T-helper 2 cell (primary cell): Measurements from ENCODE around the gene RPAP3.

Experiments used
- DNase-seq, 5 experiments: peaks; one replicate each; pipeline versions ENCODE4 v3.0.0 to v3.0.0-alpha.2; 2012 to 2022

Gene RPAP3

DNA sequence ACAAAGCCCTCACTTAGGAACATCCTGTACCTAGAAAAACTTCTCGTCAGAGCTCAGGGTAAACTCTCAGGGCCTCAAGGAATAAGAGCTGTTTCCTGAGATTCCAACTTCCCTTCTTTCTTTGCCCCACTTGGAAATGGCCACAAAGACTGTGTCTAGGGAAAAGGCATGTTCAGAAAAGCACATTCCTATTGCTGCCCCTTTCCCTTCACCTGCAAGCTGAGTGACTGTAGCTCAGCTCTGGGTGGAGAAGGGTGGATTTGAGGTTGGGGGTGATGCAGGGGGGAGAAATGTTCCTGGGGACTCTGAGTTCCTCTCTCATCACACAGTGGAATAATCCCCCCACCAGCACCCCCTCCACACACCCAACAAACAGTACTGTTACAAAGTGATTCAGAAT is 12.7 kb upstream of the RPAP3 start:
- no peak for DNase-seq

DNA sequence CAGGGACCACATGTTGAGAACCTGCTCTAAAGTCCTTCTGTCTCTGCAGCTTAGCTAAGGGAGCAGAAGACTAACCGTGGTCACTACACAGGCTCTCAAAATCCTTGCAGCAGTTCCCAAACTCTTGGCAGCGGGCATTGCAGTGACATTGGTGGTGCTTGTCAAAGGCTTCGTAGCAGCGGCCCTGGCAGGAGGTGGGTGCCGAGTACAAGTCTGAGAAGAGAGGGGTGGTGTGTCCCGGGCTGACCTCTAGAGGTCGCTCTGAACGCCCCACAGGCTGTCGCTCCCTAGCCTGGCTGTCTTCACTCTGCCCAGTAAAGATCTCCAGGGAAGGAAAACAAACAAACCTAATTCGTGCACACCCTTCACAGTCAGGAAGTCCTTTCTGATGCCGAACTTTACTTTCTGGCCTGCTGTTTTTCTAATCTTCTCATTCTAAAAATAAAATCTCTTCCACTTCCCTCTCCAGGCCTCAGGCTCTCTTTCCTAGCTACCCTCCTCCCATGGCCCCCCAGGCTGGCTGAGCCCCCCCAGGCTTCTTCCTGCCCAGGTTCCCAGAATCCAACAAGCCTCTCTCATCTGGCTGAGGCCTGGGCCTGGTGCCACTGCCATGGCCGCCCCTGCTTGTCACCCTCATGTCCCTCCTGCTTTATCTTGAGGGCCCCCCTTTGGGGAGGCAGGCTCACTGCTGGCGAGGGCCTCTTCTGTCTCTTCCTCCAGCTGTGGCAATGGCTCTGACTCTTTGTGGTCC is 11.8 kb upstream of the RPAP3 start:
- DNase-seq, result peak in 3 of 5 experiments; percentile 13 to 67 (median 35)

DNA sequence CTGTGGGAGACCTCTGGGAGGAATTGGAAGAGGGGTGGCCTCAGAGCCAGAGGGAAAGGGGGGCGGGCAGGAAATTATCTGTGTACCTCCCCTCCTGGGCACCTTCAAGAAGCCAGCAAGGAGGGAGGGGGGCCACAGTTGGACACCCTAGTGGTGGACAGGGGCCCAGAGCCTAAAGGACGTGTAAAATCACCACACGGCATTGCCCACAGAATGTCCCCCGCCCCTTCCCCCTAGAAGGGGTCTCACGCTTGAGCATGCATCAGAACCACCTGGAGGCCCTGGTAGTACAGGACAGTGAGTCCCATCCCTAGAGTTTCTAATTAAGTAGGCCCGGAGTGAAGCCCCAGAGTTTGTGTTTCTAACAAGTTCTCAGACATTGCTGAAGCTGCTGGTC is 11.2 kb upstream of the RPAP3 start:
- no peak for DNase-seq

DNA sequence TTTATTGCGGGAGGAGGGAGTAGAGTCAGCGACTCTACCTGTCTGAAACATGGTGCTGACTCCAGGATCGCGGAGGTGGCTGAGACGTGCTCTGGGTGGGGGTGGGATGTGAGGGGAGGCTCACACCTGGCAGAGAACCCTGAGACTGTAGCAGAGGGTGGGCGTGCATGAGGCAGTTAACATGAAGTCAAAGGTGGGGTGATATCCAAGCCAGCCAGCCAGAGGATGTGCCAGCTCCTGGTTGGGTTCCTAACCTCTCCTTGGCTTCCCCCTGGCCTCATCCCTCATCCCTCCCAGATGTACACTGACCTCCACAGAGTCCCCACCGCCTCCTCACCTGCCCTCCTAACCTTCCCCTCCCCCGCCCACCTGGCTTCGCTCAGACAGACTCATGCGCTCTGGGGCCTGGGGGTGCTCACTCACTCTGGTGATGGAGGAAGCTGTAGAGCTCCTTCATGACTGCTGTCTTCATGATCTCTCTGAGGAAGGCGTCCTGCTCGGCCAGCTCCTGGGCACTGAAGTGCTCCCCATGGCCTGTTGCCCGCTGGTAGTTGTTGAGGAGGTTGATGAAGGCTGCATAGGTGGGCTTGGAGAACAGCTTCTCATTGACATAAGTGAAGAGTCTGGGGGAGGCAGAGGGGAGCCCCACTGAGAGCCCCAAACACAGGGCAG is 10.2 kb upstream of the RPAP3 start:
- DNase-seq, result no peak

DNA sequence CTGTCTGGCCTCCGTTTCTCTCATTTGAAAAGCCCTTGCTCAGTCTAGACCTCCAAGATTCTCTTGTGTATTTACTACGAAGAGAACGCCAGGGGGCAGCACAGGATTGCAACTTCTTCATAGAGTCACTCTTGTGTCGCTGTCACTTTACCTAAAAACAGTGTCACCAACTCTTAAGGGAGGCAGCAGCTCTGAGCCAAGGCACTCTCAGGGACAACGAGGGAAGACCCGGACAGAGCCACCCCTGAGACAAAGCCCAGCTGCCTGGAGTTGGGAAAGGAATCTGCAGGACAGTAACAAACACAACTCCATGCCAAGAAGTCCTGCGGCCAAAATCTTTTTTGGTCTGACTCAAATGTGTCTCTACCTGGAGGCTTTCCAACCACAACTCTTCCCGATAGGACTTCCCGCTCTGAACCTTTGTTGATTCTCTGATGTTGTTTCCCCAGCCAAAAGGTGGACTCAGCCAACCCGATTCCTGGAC is 9.6 kb upstream of the RPAP3 start:
- peak; percentile 44 to 83 (median 66) for DNase-seq

DNA sequence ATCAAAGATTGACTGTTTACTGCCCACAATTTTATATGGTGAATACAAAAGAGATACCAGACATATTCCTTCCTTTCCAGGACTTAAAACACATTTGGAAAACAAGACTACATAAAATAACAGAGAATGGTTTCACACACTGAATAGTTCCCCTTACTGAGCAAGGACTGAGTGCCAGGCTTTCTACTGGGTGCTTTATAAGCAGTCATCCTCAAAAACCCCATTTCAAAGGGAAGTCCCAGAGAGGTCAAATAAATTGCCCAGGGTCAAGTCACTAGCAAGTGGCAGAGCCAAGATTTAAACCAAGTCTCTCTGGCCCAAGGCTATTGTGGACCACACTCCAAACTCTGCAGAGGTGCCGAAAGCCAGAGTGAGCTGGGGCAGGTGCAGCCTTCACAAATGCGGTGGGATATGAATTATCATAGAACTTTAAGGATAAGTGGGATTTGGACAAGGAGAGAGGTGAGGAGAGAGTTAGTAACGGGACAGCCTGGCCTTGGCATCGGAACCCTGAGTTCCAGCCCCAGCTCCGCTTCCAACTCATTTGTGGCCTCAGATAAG is 9.1 kb upstream of the RPAP3 start:
- DNase-seq, result no peak

DNA sequence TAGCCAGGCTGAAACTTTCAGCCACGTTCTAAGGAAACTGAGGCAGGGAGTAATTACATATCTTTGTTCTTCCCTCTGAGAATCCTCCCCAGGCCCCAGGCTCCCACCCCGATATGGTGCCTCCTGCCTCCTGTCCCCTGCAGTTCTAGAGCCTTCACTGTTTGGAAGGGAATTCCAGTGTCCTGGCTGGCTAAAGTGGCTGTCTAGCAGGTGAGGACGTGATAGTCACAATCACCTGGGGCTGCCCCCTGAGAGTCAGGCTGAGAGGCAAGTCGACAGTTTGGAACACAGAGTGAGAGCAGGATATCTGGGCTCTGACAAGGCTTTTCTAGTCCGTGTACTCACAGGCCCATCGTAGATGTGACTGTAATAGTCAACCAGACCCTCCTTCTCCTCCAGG is 6.3 kb upstream of the RPAP3 start:
- no peak for DNase-seq

DNA sequence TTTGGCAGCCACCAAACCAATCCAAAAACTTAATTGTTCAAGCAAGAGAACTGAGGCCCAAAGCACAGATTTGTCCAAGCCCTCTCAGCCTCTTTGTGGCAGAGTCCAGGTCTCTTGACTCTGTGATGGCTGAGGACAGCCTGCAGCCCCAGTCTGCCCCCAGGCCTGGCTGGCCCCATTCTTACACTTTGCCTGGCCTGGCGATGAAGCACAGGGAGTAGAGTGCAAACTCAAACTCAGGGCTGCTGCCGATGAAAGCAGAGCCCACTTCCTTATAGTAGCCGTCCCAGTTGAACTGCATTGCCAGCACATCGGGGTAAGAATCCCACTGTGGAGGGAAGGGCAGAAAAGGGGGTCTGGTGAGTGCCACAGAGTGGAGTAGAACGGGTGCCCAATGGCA is 5.6 kb upstream of the RPAP3 start:
- no peak for DNase-seq

DNA sequence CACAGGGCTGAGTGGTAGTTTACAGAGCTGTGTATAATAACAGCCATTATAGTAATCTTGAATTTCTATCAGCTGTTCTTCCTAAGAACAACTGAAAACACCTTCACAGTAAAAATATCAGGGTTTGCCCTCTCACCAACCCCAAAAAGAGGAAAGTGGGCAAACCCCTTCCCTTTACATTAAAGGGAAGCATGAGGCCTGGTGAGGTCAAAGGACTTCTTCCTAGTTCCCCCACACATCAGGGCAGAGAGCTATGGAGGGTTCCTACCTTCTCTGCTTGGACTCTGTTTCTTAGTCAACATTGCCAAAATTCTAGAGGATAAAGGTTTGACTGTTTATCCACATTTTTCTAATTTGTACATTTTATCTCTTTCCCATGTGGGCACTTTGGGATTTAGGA is 4.4 kb upstream of the RPAP3 start:
- DNase-seq, result no peak

DNA sequence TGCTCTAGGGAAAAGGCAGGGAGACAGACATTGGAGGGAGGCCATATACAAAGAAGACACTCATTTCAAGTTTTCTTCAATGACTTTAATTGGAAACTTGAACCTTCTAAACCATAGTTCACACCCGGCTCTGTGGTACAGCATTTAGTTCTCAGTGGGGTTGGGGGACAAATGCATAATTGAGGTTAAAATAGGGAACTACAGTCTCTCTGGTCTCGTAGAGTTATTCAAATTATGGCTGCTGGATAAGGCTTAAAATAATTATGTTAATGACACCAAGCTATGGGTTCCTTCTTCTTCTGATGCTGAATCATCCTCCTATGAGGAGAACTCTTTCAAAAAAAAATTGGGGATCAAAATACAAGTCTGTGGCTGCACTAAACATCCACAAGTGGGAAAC is 3.8 kb upstream of the RPAP3 start:
- no peak for DNase-seq

DNA sequence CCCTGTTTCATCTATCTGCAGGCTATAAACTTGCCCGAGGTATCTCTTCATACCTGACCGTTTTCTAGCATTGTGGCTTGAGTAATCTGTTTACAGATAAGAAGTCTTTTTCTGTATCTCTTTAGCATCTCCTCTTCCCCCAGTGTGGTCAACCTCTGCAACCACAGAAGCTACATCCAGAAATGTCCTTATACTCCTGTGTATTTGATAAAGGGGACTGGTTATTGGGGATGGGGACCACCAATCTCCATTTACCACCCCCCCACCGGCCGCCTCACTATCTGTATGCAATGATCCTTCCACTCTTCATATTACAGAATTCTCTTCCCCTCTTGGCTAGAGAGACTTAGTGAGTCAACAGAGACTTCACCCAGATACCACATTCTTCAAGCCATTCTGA is 3.4 kb upstream of the RPAP3 start:
- DNase-seq, result peak in 1 of 5 experiments; percentile 68

DNA sequence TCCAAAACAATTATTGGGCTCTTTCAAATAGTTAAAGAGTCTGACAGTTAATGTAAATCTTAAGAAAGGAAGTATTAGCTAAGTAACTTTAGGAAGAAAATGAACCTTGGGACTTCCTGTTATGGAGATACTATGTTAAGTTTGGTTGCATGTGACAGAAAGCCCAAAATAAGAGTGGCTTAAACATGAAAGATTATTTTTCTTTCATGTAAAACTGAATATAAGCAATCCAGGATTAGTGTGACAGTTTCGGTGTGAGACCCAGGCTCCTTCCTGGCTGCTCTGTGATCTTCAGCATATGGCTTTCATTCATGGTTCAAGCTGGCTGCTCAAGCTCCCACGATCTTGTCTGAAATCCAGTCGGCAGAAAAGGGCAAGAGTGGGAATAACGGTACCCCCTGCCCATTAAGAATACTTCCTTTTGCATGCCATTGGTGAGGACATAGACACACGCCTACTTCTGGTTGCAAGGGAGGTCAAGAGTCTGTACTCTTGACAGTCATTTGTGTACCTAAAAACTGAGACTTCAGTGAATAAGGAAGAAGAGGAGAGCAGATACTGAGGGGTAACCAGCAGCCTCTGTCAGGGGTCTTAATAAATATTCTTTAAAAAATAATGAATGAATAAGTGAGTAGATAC is 2.2 kb upstream of the RPAP3 start:
- DNase-seq, result peak in 1 of 5 experiments; percentile 35

DNA sequence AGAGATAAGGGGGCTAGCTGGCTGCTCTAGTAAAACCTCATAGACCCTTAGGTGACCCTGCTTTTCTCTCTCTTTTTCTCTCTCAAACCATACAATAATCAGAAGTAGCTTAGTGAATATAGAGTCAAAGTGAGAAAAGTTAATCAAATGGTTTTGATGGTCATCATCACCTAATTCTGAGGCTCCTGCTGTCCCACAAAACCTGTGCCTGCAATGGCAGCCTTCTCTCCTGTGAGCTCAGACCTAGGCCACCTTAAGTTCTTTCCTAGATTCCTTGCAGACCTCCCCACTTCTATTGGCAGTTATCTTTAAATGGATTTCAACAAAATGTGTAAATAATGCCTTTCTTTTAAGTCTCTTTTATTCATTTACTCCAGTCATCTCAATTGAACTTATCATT is 1.5 kb upstream of the RPAP3 start:
- no peak for DNase-seq

DNA sequence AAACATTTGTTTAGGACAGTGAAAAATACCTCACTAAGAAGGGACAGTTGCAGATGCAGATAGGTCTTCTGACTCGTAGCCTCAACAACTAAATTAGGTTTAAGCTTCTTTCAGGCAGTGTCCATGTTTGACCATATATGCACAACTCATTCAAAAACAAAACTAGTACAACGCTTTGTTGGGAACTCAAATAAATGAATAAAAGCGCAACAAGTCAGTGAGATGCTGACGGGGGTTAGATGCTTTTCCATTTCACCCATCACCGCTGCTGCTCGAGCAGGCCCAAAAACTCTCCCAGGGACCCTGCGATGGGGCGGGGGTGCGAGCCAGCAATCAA is 633 bp downstream of the RPAP3 start:
- DNase-seq, result no peak

DNA sequence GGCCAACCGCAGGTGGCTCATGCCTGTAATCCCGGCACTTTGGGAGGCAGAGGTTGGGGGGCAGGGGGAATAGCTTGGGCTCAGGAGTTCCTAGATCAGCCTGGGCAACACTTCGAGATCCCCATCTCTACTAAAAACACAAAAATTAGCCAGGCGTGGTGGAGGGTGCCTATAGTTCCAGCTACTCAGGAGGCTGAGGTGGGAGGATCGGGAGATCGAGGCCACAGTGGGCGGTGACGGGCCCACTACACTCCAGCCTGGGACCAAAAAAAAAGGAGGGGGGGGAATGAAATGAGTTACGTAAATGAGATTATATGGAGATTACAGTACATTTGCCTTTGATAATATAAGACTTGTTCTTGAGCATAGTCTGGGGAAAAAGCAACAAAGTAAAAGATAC is 1.1 kb downstream of the RPAP3 start:
- DNase-seq, result no peak

DNA sequence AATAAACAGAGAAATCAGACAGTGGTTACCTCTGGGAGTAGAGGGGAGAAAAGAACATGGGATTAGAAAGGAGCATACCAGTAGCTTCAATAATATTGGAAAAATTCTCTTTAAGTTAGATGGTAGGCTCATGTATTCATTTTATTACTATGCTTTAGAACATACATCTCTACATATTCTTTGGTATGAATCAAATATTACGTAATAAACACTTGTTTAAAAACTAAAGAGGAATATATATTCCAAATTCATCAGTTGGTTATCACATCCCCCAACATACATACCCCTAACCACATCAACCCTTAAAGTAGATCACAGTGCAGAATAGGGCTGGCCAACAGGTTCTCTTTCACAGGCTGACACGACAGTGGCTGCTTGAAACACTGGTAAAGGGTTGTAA is 5.6 kb downstream of the RPAP3 start:
- DNase-seq, result no peak

DNA sequence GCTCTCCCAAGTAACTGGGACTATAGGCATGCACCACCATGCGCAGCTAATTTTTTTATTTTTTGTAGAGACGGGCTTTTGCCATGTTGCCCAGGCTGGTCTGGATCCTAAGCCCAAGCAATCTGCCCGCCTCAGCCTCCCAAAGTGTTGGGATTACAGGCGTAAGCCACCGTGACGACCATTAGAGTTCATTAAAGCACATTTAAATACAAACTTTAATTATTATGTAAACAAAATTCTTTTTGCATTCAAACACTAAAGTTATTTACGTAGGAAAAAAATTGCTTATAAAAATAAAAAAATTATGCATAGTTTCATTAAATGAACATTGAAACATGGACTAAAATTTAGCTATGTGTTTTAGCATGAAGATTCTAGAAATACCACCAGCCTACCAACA is 7.2 kb downstream of the RPAP3 start:
- no peak for DNase-seq

DNA sequence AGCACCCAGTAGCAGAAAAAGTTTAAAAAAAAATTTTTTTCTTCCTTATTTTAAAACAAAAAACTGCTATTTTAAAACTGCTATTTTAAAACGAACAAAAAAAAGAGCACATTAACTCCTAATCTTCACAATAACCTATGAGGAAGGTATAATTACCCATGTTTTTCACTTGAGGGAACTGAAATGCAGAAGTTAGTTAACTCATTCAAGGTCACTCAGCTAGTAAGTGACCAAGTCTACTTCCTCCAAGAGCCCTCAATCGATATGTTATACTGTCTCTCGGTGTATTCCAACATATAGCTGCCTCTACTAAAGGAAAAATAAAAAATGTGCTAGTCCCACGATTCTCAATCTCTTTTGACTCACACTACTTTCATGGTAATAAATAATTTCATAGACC is 7.8 kb downstream of the RPAP3 start:
- DNase-seq, result no peak

DNA sequence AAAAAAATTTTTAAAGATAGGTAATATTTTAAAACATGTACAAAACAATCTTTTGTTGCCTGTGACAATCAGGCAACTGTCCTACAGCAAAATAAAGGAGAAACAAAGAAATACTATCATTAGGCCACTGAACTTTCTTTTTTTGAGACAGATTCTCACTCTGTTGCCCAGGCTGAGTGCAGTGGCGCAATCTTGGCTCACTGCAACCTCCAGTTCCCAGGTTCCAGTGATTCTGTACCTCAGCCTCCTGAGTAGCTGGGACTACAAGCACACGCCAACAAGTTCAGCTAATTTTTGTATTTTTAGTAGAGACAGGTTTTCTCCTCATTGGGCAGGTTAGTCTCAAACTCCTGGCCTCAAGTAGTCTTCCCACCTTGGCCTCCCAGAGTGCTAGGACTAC is 16.6 kb downstream of the RPAP3 start:
- DNase-seq, result no peak

DNA sequence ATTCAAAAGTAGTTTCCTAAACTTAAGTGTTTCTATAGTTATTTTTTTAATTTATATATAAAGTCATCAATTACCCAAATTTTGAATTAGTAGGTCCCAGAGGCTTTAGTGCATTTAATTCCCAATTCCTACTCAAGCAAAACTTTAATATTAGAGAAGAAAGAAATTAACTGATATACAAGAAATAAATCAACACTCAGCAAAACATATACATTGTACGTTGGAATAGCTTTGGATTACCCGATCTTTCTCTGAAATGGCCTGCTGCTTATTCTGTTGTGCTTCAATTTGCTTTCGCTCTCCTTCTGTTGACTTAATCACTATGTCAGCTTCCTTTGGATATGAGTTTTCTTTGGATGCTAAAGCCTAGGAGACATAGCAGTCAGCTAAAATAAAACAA is 18.2 kb downstream of the RPAP3 start:
- DNase-seq, result no peak

DNA sequence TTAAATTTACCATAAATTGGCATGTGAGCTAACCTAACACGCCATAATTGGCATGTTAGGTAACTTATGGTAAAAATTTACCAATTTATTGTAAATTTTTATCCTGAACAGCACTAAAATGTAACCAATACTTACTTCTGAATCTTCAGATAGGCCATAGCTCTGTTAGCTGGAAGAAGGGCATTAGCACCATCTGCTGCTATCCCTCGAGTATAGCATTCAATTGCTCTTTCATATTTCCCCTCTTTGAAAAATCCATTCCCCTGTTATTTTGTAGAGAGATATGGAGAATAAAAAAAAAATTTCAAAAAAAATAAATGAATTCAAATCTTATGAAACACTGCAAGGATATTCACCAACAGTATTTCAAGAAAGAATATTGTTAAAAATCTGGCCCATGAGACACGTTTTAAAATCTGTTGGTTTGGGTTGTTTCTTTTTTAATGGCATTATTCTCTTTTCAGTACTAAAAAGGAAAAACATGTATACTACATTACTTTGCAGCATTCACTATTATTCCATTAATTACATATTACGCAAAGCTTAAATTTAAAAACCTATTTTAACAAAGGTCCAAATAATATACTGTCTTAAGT is 19.1 kb downstream of the RPAP3 start:
- DNase-seq, result peak in 1 of 5 experiments; percentile 49

DNA sequence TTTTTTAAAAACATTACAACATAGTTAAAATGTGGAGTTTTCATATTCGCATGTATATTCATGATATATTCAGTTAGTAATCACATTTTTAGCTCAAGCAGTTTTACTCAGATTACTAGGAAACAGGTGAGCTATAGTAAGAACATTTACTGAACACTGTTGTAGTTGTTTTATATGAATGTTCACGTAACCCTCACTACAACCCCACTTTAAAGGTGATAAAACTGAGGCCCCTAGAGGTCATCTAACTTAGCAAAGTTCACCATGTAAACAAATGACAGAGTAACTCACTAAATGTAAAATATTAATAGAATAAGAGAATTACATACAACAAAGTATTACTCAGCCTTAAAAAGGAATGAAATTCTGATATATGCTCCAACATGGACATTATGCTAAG is 26.0 kb downstream of the RPAP3 start:
- no peak for DNase-seq

DNA sequence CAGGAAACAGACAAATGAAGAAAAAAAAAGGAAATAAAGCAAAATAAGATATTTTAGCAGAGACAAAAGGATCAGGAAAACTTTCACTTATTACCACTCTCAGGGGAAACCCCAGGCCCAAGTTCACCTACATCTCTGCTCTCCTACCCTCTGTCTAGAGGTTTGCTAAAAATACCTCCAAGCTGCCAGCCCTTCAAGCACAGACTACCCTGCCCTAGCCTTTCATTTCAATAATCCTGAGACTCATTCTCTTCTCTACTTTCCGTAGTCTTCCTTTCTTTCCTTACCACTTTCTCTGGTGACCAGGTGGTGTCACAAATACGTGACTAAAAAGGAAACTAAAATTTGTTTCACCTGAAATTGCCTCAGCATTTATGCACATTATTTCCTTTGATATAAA is 33.8 kb downstream of the RPAP3 start:
- no peak for DNase-seq
